ENCODE measurements around the gene SRP54.
"Not testable (repeated sequence)": the region's sequence is repeated elsewhere in the genome, so short reads cannot be mapped to it uniquely, and the experiment has no call there.

SRP54 gene

DNA sequence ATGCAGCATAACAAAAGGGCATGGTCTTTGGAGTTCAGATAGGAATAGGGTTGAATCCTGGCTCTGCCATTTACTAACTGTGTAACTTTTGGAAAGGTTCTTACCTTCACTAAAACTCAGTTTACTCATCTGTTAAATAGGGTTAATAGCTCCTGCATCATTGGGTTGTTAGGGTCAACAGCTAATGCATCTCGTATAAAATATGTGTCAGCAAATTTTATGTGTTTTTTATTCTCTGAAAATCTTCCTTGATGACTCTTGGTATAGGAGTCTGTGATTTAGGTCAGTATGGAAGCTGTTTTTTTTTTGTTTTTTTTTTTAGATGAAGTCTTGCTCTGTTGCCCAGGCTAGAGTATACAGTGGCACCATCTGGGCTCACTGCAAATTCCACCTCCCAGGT lies 36.1 kb upstream of the SRP54 start:
- no peak overlapping the region for H3K4me3 ChIP-seq (replicated peaks; ENCODE audit: low read depth, low read length)
- DNase-seq (ENCODE audit: extremely low read depth, low read depth) = no peak
- TF ChIP-seq CTCF (IDR thresholded peaks at IDR 0.05; ENCODE audit: low read depth, low read length, missing control alignments) = no peak

- TF ChIP-seq CTCF (IDR thresholded peaks at IDR 0.05; ENCODE audit: low read depth, low read length, missing control alignments) = no peak
- no peak for DNase-seq (ENCODE audit: extremely low read depth, low read depth)
- no peak overlapping the region for H3K4me3 ChIP-seq (replicated peaks; ENCODE audit: low read depth, low read length)
Measured at GRCh38 chr14:34951286-34951685, 31.5 kb upstream of the SRP54 start.

DNA sequence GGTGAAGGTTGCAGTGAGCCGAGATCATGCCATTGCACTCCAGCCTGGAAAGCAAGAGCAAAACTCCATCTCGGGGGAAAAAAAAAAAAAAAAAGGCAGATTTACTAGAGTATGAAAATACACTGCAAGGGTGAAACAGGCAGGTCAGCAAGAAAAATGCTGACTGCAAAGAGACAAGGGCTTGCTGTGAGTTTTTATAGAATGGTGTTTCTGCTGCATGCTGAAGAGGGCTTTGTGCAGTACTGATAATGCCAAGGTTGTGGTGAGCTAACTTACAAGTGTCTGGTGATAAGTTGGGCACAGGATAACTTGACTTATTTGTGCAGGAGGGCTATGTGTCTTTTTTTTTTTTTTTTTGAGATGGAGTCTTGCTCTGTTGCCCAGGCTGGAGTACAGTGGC lies 25.9 kb upstream of the SRP54 start:
- no peak for TF ChIP-seq CTCF (IDR thresholded peaks at IDR 0.05; ENCODE audit: low read depth, low read length, missing control alignments)
- no peak overlapping the region for H3K4me3 ChIP-seq (replicated peaks; ENCODE audit: low read depth, low read length)
- no peak for DNase-seq (ENCODE audit: extremely low read depth, low read depth)

DNA sequence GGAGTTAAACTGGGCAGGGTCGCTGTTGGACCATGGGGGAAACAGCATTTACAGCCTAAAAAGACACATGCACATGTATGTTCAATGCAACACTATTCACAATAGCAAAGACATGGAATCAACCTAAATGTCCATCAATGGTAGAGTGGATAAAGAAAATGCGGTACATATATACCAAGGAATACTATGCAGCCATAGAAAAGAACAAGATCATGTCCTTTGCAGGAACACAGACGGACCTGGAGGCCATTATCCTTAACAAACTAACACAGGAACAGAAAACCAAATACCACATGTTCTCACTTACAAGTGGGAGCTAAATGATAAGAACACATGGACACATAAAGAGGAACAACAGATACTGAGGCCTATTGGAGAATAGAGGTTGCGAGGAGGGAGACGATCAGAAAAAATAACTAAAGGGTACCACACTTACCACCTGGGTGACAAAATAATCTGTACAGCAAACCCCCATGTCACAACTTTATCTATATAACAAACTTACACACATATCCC lies 25.0 kb upstream of the SRP54 start:
- no peak for TF ChIP-seq CTCF (IDR thresholded peaks at IDR 0.05; ENCODE audit: low read depth, low read length, missing control alignments)

GRCh38 chr14:34962106-34962505 lies 20.7 kb upstream of the SRP54 start:
- DNase-seq (ENCODE audit: extremely low read depth, low read depth); H3K4me3 ChIP-seq (replicated peaks; ENCODE audit: low read depth, low read length): not testable (repeated sequence)

More for the DNA sequence above, 25.0 kb upstream of the SRP54 start:
- no peak overlapping the region for H3K4me3 ChIP-seq (replicated peaks; ENCODE audit: low read depth, low read length)
- no peak for DNase-seq (ENCODE audit: extremely low read depth, low read depth)

DNA sequence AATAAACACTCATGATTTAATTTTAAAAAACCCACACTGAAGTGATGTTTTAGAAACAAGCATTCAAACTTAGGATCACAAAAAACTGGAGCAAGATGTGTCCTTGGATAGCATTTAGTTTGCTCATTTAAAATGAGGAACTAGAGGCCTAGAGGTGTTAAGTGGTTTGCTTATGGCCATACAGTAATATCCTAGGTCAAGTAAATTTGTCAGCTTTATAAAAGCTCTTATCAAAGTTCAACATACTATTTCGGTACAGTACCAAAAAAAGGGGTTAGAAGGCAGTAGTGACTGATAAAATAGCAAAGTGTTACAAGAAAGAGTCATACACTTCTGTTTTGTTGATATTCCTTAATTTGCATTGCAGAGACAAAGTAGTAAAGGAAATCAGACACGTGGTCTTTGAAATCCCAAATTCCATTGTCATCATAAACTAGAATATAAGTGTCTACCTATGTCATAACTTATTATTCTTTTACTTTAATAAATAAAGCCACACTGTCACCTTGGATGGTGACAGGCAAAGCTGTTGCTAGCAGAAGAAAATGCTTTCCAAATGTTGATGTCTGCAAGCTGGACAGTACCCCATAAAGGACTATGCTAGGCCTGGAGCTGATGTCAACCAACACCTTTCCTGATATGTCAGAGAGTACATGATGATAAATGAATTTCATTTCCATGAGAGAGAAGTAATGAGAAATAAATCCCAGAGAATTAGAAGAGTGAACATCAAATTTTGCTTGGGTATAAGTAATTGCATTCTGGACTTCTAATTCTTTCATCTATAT lies 17.6 kb upstream of the SRP54 start:
- no peak for TF ChIP-seq CTCF (IDR thresholded peaks at IDR 0.05; ENCODE audit: low read depth, low read length, missing control alignments)
- DNase-seq (ENCODE audit: extremely low read depth, low read depth) = no peak
- no peak overlapping the region for H3K4me3 ChIP-seq (replicated peaks; ENCODE audit: low read depth, low read length)

GRCh38 chr14:34965912-34966311 lies 16.9 kb upstream of the SRP54 start:
- H3K4me3 ChIP-seq (replicated peaks; ENCODE audit: low read depth, low read length) = no peak overlapping the region
- DNase-seq (ENCODE audit: extremely low read depth, low read depth) = no peak
- TF ChIP-seq CTCF (IDR thresholded peaks at IDR 0.05; ENCODE audit: low read depth, low read length, missing control alignments) = no peak
